Non-pigmented ciliary epithelial cell (primary cell): Measurements from ENCODE around the gene MLXIPL.
"Not testable (repeated sequence)": the region's sequence is repeated elsewhere in the genome, so short reads cannot be mapped to it uniquely, and the experiment has no call there.

Experiments used
- DNase-seq: peaks from one replicate; pipeline ENCODE4 v3.0.0-alpha.2; 2010; ENCODE audit warnings: low read depth

MLXIPL gene

GRCh38 chr7:73550093-73550492 lies 74.2 kb downstream of the MLXIPL start:
- not testable (repeated sequence) for DNase-seq

DNA sequence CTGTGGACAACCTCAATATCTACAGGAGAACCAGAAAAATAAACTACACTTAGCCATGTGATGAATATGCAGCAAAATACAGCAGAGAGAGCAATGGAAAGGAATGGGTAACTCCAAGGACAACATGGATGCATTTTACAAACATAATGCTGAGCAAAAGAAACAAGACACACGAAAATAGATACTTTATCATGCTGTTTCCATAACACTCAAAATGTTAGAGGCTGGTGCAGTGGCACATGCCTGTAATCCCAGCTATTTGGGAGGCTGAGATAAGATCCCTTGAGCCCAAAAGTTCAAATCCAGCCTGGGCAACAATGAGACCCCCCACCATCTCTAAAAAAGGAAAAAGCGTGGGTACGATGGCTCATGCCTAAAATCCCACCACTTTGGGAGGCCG lies 75.1 kb downstream of the MLXIPL start:
- no peak for DNase-seq

GRCh38 chr7:73547841-73548240 lies 76.5 kb downstream of the MLXIPL start:
- DNase-seq = no peak

- DNase-seq = no peak
Observed at GRCh38 chr7:73544678-73545077, 79.6 kb downstream of the MLXIPL start.
